GM12875 (cell line): ENCODE measurements around the gene PIK3CB.
"Not testable (repeated sequence)": the region's sequence is repeated elsewhere in the genome, so short reads cannot be mapped to it uniquely, and the experiment has no call there.

Source experiments
- H3K4me3 ChIP-seq: one replicate; pipeline ENCODE4 v1.5.1; 2011; ENCODE audit warnings: low read depth, low read length, control low read depth
- CTCF ChIP-seq: IDR thresholded peaks from 2 replicates; pipeline ENCODE4 v1.5.1; 2011; ENCODE audit warnings: low read depth, mild to moderate bottlenecking, control low read depth, inconsistent platforms, low read length, moderate library complexity, borderline replicate concordance; ENCODE audit not compliant: insufficient read depth

Gene PIK3CB

GRCh38 chr3:138817695-138818094, 17.0 kb downstream of the PIK3CB start:
- TF ChIP-seq CTCF = no peak
- H3K4me3 ChIP-seq = no peak overlapping the region

GRCh38 chr3:138812806-138813205, 21.9 kb downstream of the PIK3CB start:
- no peak overlapping the region for H3K4me3 ChIP-seq
- TF ChIP-seq CTCF = no peak

GRCh38 chr3:138809500-138810256, 25.1 kb downstream of the PIK3CB start:
- TF ChIP-seq CTCF = no peak
- no peak overlapping the region for H3K4me3 ChIP-seq

GRCh38 chr3:138806376-138807080, 28.2 kb downstream of the PIK3CB start:
- no peak overlapping the region for H3K4me3 ChIP-seq
- no peak for TF ChIP-seq CTCF

- no peak for TF ChIP-seq CTCF
- H3K4me3 ChIP-seq = no peak overlapping the region
These were observed 31.6 kb downstream of the PIK3CB start for GRCh38 chr3:138803006-138803653.

- H3K4me3 ChIP-seq = not testable (repeated sequence)
These were observed 32.5 kb downstream of the PIK3CB start for GRCh38 chr3:138802223-138802622.

- no peak overlapping the region for H3K4me3 ChIP-seq
- TF ChIP-seq CTCF = no peak
These were observed 32.9 kb downstream of the PIK3CB start for GRCh38 chr3:138801792-138802191.
